ENCODE results near the gene THEM4. TPM values are rescaled to one million over a fixed set of nuclear protein-coding genes. Genes with fewer than 3 reads are reported as not detected.

Gene THEM4
- total RNA-seq, 1 donor = 9.8 TPM

DNA sequence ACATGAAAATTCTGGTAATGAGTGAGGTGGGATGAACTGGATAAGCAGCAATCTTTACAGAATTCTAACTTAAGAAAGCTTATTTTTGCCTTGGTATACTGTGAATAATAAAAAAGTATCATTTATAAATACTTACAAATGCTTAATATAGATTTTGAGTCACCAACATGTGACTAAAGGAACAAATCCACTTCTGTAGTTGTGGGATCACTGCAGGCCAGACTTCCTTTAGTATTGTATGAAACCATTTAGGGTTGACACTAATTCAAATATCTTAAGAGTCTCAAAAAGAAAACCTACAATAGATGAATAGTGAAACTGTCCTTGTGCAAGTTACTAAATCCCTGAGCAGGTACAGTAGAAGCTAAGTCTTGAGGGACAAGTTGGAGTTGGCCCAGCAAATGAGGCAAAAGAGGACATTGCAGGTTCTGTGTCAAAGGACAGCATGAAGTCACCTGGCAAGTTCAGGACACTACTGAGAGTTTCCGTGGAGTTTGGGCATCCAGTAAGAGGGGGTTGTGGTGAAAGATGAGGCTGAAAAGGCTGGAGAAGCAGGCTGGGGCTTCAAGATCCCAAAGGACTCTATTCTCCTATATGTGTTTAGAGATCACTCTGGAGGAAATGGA is 5.9 kb upstream of the THEM4 start:
- Histone ChIP-seq H2AFZ (ENCODE audit: low read length) (peak overlapping the region; percentile 11), H3K4me3 (ENCODE audit: insufficient read depth, low read length) (no peak overlapping the region)
- no peak for DNase-seq (ENCODE audit: insufficient read length, low spot score, missing footprints)

DNA sequence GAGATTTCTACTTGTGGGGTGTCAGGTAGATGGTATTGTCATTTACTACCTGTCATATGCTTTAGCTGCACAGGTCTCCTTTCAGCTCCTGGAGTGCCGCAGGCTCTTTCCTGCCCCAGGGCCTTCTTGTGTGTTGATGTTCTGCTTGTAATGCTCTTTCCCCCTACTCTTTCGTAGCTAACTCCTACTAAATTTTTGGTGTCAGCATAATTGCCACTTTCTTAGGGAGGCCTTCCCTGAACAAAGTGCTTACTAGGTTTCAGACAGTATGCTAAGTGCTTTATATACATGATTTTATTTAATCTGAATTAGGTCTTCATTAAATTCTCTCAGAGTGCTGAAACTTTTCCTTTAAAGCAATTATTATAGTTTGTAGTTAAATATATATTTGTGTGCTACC is 4.8 kb upstream of the THEM4 start:
- H3K27me3 ChIP-seq (ENCODE audit: insufficient read depth, low read length) = peaks cover 3% of the 10 kb centered on the region
- no peak overlapping the region for H3K4me2 ChIP-seq (ENCODE audit: insufficient read depth, low read length)
- H3K79me2 ChIP-seq (ENCODE audit: insufficient read depth, low read length) = no peaks in the 10 kb centered on the region
- no peaks in the 10 kb centered on the region for H4K20me1 ChIP-seq (ENCODE audit: insufficient read depth, low read length)
- no peak for DNase-seq (ENCODE audit: insufficient read length, low spot score, missing footprints)
- peaks cover 9% of the 10 kb centered on the region for H3K4me1 ChIP-seq (ENCODE audit: insufficient read depth, low read length)
- no peaks in the 10 kb centered on the region for H3K9me3 ChIP-seq (ENCODE audit: low read depth, low read length)
- H3K27ac ChIP-seq (ENCODE audit: low read depth, low read length) = no peak overlapping the region
- no peaks in the 10 kb centered on the region for H3K36me3 ChIP-seq (ENCODE audit: insufficient read depth, low read length)
- H3K4me3 ChIP-seq (ENCODE audit: insufficient read depth, low read length) = no peak overlapping the region
- H2AFZ ChIP-seq (ENCODE audit: low read length) = no peak overlapping the region
- TF ChIP-seq, protein P1, sequence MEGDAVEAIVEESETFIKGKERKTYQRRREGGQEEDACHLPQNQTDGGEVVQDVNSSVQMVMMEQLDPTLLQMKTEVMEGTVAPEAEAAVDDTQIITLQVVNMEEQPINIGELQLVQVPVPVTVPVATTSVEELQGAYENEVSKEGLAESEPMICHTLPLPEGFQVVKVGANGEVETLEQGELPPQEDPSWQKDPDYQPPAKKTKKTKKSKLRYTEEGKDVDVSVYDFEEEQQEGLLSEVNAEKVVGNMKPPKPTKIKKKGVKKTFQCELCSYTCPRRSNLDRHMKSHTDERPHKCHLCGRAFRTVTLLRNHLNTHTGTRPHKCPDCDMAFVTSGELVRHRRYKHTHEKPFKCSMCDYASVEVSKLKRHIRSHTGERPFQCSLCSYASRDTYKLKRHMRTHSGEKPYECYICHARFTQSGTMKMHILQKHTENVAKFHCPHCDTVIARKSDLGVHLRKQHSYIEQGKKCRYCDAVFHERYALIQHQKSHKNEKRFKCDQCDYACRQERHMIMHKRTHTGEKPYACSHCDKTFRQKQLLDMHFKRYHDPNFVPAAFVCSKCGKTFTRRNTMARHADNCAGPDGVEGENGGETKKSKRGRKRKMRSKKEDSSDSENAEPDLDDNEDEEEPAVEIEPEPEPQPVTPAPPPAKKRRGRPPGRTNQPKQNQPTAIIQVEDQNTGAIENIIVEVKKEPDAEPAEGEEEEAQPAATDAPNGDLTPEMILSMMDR (IDR thresholded peaks at IDR 0.05; ENCODE audit: extremely low read depth, low read depth, low read length) = no peak

More for the DNA sequence above, 5.9 kb upstream of the THEM4 start:
- Histone ChIP-seq H3K27ac (ENCODE audit: low read depth, low read length) (no peak overlapping the region), H3K4me2 (ENCODE audit: insufficient read depth, low read length) (no peak overlapping the region), H3K36me3 (ENCODE audit: insufficient read depth, low read length) (no peaks in the 10 kb centered on the region), H4K20me1 (ENCODE audit: insufficient read depth, low read length) (no peaks in the 10 kb centered on the region), H3K4me1 (ENCODE audit: insufficient read depth, low read length) (peaks cover 6% of the 10 kb centered on the region), H3K27me3 (ENCODE audit: insufficient read depth, low read length) (peaks cover 3% of the 10 kb centered on the region), H3K79me2 (ENCODE audit: insufficient read depth, low read length) (no peaks in the 10 kb centered on the region), H3K9me3 (ENCODE audit: low read depth, low read length) (no peaks in the 10 kb centered on the region)
- TF ChIP-seq, protein P1 (IDR thresholded peaks at IDR 0.05; ENCODE audit: extremely low read depth, low read depth, low read length) = no peak

DNA sequence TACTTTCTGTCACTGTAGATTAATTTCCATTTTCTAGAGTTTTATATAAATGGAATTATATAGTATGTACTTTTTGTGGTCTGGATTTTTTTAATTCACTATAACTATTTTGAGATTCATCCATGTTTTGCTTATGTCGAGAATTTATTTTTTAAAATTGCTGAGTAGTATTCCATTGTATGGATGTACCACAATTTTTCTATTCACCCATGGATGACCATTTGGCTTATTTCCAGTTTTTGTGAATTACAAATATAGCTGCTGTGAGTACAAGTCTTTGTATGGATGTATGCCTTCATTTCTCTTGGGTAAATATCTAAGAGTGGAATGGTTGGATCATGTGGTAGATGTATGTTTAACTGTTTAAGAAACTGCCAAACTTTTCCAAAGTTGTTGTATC is 3.7 kb upstream of the THEM4 start:
- H3K4me1 ChIP-seq (ENCODE audit: insufficient read depth, low read length) = peaks cover 7% of the 10 kb centered on the region
- H3K4me3 ChIP-seq (ENCODE audit: insufficient read depth, low read length) = no peak overlapping the region
- DNase-seq (ENCODE audit: insufficient read length, low spot score, missing footprints) = no peak
- no peak overlapping the region for H2AFZ ChIP-seq (ENCODE audit: low read length)
- H4K20me1 ChIP-seq (ENCODE audit: insufficient read depth, low read length) = no peaks in the 10 kb centered on the region
- peaks cover 4% of the 10 kb centered on the region for H3K79me2 ChIP-seq (ENCODE audit: insufficient read depth, low read length)
- H3K4me2 ChIP-seq (ENCODE audit: insufficient read depth, low read length) = no peak overlapping the region
- TF ChIP-seq, protein P1 (IDR thresholded peaks at IDR 0.05; ENCODE audit: extremely low read depth, low read depth, low read length) = no peak
- H3K9me3 ChIP-seq (ENCODE audit: low read depth, low read length) = no peaks in the 10 kb centered on the region
- no peaks in the 10 kb centered on the region for H3K36me3 ChIP-seq (ENCODE audit: insufficient read depth, low read length)
- peaks cover 3% of the 10 kb centered on the region for H3K27me3 ChIP-seq (ENCODE audit: insufficient read depth, low read length)
- no peak overlapping the region for H3K27ac ChIP-seq (ENCODE audit: low read depth, low read length)

DNA sequence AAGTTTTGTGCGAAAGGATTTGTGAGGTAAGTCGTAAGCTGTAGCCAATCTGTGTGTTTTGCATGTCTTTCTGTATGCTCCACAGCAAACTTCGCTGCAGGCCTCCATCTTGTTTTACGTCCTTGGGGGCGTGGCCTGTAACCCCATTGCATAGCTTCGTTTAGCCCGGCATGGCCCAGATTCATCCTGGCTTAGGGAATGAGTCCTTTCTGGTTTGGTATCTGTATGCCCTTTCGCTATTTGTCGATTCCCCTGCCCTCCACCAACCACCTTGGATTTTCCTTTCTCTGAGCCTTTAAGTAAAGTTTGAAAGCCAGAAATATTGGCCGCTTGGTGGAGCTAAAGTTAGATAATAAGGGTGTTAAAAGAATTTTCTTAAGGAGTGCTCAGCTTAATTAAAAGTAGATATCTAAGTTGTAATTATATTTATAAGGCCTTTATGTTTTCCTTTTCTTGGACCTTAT is 1.1 kb downstream of the THEM4 start:
- Histone ChIP-seq H3K4me3 (ENCODE audit: insufficient read depth, low read length) (peak overlapping the region; percentile 87), H3K27me3 (ENCODE audit: insufficient read depth, low read length) (no peaks in the 10 kb centered on the region), H3K36me3 (ENCODE audit: insufficient read depth, low read length) (peaks cover 5% of the 10 kb centered on the region), H3K9me3 (ENCODE audit: low read depth, low read length) (no peaks in the 10 kb centered on the region), H4K20me1 (ENCODE audit: insufficient read depth, low read length) (no peaks in the 10 kb centered on the region), H3K4me2 (ENCODE audit: insufficient read depth, low read length) (peak overlapping the region; percentile 100), H3K4me1 (ENCODE audit: insufficient read depth, low read length) (peaks cover 15% of the 10 kb centered on the region), H2AFZ (ENCODE audit: low read length) (no peak overlapping the region), H3K79me2 (ENCODE audit: insufficient read depth, low read length) (peaks cover 23% of the 10 kb centered on the region), H3K27ac (ENCODE audit: low read depth, low read length) (peak overlapping the region; percentile 81)
- TF ChIP-seq, protein P1 (IDR thresholded peaks at IDR 0.05; ENCODE audit: extremely low read depth, low read depth, low read length) = peak; percentile 42
- DNase-seq (ENCODE audit: insufficient read length, low spot score, missing footprints) = peak; percentile 88

All from osteoblast (primary cell).